ENCODE measurements around the gene ZCCHC8.

ZCCHC8 gene

DNA sequence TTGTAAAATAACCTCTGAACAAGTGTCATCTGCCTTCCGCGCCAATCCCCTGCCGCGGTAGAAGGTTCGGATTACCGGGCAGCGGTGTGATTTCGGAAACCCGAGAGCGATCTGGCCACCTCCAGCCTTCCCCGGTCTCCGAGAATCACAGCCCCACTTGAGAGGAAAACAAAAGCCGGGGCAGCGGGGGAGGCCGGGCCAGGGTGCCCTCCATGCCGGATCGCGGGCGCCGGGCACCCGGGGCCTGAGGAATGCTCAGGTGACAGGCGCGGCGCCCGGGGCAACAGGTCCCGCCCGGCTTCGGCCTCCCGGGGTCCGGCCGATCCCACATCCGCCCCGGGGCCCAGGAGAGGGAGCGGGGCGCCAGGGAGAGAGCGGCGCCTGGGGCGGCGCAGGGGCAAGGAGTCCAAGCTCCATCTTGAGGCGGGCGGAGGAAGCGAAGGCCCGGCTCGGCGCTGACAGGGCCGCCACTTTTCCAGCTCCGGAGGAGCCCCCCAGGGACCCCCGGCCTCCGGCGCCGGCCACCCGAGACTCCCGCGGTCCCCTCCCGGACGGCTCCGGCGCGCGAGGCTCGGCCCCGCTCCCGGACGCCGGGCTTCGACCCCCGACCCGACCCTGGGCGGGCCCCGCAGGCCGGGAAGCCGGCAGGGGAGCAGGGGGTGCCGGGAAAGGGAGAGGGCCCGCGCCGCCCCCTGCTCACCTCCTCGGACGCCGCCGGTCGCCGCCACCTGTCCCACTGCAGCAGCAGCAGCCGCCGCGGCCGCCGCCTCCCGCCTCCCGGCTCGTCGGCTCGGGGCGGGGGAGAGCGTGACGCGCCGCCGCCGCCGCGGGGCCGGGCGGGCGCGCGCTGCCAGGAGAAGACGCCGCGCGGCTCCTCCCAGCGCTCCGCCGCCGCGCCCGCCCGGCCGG, 78.7 kb downstream of the ZCCHC8 start, which contains the start of gene CLIP1:
Gene CLIP1 (minus strand): TSS at position 849 of the 909 bp plus-strand sequence. CDS start 42,217 bp downstream, outside the sequence.
- no peak for DNase-seq

Data from SHP77 treated with DMSO at 0.1 percent for 48 hours (cell line).